Liver (tissue), 9 donors: ENCODE data around the gene KRT14. TPM values are rescaled to one million over a fixed set of nuclear protein-coding genes. Genes with fewer than 3 reads are reported as not detected.

Experiments
- DNase-seq: peaks from one replicate; pipeline ENCODE4 v3.0.0-alpha.2; 2017; ENCODE audit warnings: low spot score
- H3K27ac ChIP-seq, 2 donors: one replicate each; pipeline ENCODE4 v1.7.0; 2013; ENCODE audit warnings: inconsistent platforms in 2 of 2, low read length in 2 of 2, control low read depth in 1 of 2, low read depth in 1 of 2, mild to moderate bottlenecking in 1 of 2
- H3K27me3 ChIP-seq, 4 donors: one replicate each; pipeline versions ENCODE4 v1.6.1 to v1.7.0; 2013; ENCODE audit warnings: low read length in 3 of 4, inconsistent platforms in 1 of 4, mild to moderate bottlenecking in 1 of 4, moderate library complexity in 1 of 4; ENCODE audit not compliant: control insufficient read depth in 4 of 4, insufficient read depth in 4 of 4
- H3K36me3 ChIP-seq, 4 donors: one replicate each; pipeline versions ENCODE4 v1.6.1 to v1.7.0; 2013; ENCODE audit warnings: low read length in 3 of 4, mild to moderate bottlenecking in 3 of 4, low read depth in 1 of 4, moderate library complexity in 1 of 4; ENCODE audit not compliant: control insufficient read depth in 4 of 4, insufficient read depth in 3 of 4
- H3K4me1 ChIP-seq, 4 donors: one replicate each; pipeline versions ENCODE4 v1.6.1 to v1.7.0; 2013; ENCODE audit warnings: low read length in 3 of 4, mild to moderate bottlenecking in 3 of 4, moderate library complexity in 1 of 4; ENCODE audit not compliant: control insufficient read depth in 4 of 4, insufficient read depth in 4 of 4
- H3K4me3 ChIP-seq, 3 donors: one replicate each; pipeline versions ENCODE4 v1.6.1 to v1.7.0; 2013; ENCODE audit warnings: low read length in 3 of 3, control low read depth in 1 of 3, low read depth in 1 of 3, mild to moderate bottlenecking in 1 of 3
- H3K9ac ChIP-seq, 2 donors: one replicate each; pipeline ENCODE4 v1.7.0; 2013; ENCODE audit warnings: low read length in 2 of 2, mild to moderate bottlenecking in 2 of 2, moderate library complexity in 2 of 2, control low read depth in 1 of 2, low read depth in 1 of 2
- H3K9me3 ChIP-seq, 4 donors: one replicate each; pipeline versions ENCODE4 v1.6.1 to v1.7.0; 2013; ENCODE audit warnings: low read length in 3 of 4; ENCODE audit not compliant: control insufficient read depth in 4 of 4
- ATF3 ChIP-seq: IDR thresholded peaks from 2 replicates; pipeline ENCODE4 v1.6.1; 2016; ENCODE audit warnings: antibody characterized with exemption
- CTCF ChIP-seq: fragments of 150-350 bp; IDR thresholded peaks from 2 replicates; pipeline ENCODE4 v1.5.1; 2017; ENCODE audit warnings: improper control_type of control experiment, low read depth, low read length; ENCODE audit not compliant: missing input control
- EGR1 ChIP-seq, 2 donors: IDR thresholded peaks; 2 replicates each; pipeline ENCODE4 v1.6.1; 2016 to 2018; ENCODE audit warnings: antibody characterized with exemption in 2 of 2, low read depth in 2 of 2
- FOXA1 ChIP-seq: IDR thresholded peaks from 2 replicates; pipeline ENCODE4 v1.6.1; 2016; ENCODE audit warnings: antibody characterized with exemption
- FOXA2 ChIP-seq: IDR thresholded peaks from 2 replicates; pipeline ENCODE4 v1.6.1; 2016; ENCODE audit warnings: antibody characterized with exemption
- GABPA ChIP-seq, 2 donors: IDR thresholded peaks in 1 of 2; conservative IDR thresholded peaks in 1 of 2; 2 replicates each; pipeline ENCODE4 v1.6.1; 2016; ENCODE audit warnings: antibody characterized with exemption in 2 of 2, mild to moderate bottlenecking in 1 of 2, moderate library complexity in 1 of 2
- HNF4A ChIP-seq, 2 donors: conservative IDR thresholded peaks; 2 replicates each; pipeline ENCODE4 v1.6.1; 2016; ENCODE audit warnings: antibody characterized with exemption in 2 of 2, mild to moderate bottlenecking in 2 of 2
- HNF4G ChIP-seq: IDR thresholded peaks from 2 replicates; pipeline ENCODE4 v1.6.1; 2016; ENCODE audit warnings: antibody characterized with exemption
- JUND ChIP-seq, 2 donors: IDR thresholded peaks; 2 replicates each; pipeline ENCODE4 v1.6.1; 2016; ENCODE audit warnings: antibody characterized with exemption in 2 of 2
- NR2F2 ChIP-seq: IDR thresholded peaks from 2 replicates; pipeline ENCODE4 v1.6.1; 2016; ENCODE audit warnings: antibody characterized with exemption
- RAD21 ChIP-seq, 2 donors: IDR thresholded peaks; 2 replicates each; pipeline ENCODE4 v1.6.1; 2016; ENCODE audit warnings: antibody characterized with exemption in 2 of 2, mild to moderate bottlenecking in 2 of 2
- RXRA ChIP-seq, 2 donors: IDR thresholded peaks; 2 replicates each; pipeline ENCODE4 v1.6.1; 2017 to 2018; ENCODE audit warnings: antibody characterized with exemption in 2 of 2, mild to moderate bottlenecking in 1 of 2
- SP1 ChIP-seq: IDR thresholded peaks from 2 replicates; pipeline ENCODE4 v1.6.1; 2018; ENCODE audit warnings: antibody characterized with exemption, mild to moderate bottlenecking
- TAF1 ChIP-seq: conservative IDR thresholded peaks from 2 replicates; pipeline ENCODE4 v1.6.1; 2016; ENCODE audit warnings: antibody characterized with exemption, mild to moderate bottlenecking
- YY1 ChIP-seq: IDR thresholded peaks from 2 replicates; pipeline ENCODE4 v1.6.1; 2016; ENCODE audit warnings: antibody characterized with exemption, mild to moderate bottlenecking
- ZBTB33 ChIP-seq: IDR thresholded peaks from 2 replicates; pipeline ENCODE4 v1.6.1; 2016; ENCODE audit warnings: antibody characterized with exemption
- WGBS: extraction: QIAGEN DNeasy Blood & Tissue Kit; methylation state at CpG from one replicate; pipeline ENCODE4 v1.1.7; 2013; 5-methylcytosine and 5-hydroxymethylcytosine counted together
- polyA plus RNA-seq, 2 donors: library from polyadenylated mRNA; stranded (reverse) in 1 of 2; unstranded in 1 of 2; fragments of 200-250 nt in 1 of 2; fragments of >200 nt in 1 of 2; fragmentation: Nextera tagmentation in 1 of 2; extraction: Ambion mirVana in 1 of 2; gene quantifications; one replicate each; pipeline versions ENCODE4 v1.2.1 to v1.2.3, GENCODE V29; 2013 to 2015
- total RNA-seq, 2 donors: library from RNA; depleted of rRNA; stranded (reverse); fragments of >200 nt; gene quantifications; one replicate each; pipeline ENCODE4 v1.2.3, GENCODE V29; 2014
- TF ChIP-seq, protein P1 (sequence below): IDR thresholded peaks from 2 replicates; pipeline ENCODE4 v1.6.1; 2016; ENCODE audit warnings: antibody characterized with exemption, mild to moderate bottlenecking
- TF ChIP-seq, protein P2 (sequence below): IDR thresholded peaks from 2 replicates; pipeline ENCODE4 v1.6.1; 2016; ENCODE audit warnings: antibody characterized with exemption
- donor health status: healthy.
- donor health status: healthy.
- donor health status: healthy.
- donor health status: healthy.
- donor health status: healthy.

KRT14 gene
- total and polyA plus RNA-seq, 4 donors: not detected

GRCh38 chr17:41538565-41538991 is 48.1 kb downstream of the KRT14 start:
- Histone ChIP-seq H3K4me3 (no peak overlapping the region), H3K27ac (no peak overlapping the region), H3K27me3 (peaks cover 0 to 2% (median 0%) of the 10 kb centered on the region in 4 donors), H3K9me3 (no peaks in the 10 kb centered on the region), H3K9ac (no peak overlapping the region), H3K4me1 (no peaks in the 10 kb centered on the region), H3K36me3 (no peaks in the 10 kb centered on the region)
- TF ChIP-seq HNF4A (conservative IDR thresholded peaks at IDR 0.05) (no peak), ZBTB33 (no peak), NR2F2 (no peak), JUND (IDR thresholded peaks at IDR 0.05) (no peak), HNF4G (no peak), EGR1 (IDR thresholded peaks at IDR 0.05; ENCODE audit: low read depth in 2 of 2) (no peak), RXRA (IDR thresholded peaks at IDR 0.05) (no peak), FOXA2 (no peak), RAD21 (IDR thresholded peaks at IDR 0.05) (no peak), YY1 (no peak), CTCF (no peak), FOXA1 (no peak), TAF1 (no peak), SP1 (no peak), GABPA (IDR thresholded peaks at IDR 0.05 in 1 of 2, conservative IDR thresholded peaks at IDR 0.05 in 1 of 2) (no peak), ATF3 (no peak)
- TF ChIP-seq, protein P1, sequence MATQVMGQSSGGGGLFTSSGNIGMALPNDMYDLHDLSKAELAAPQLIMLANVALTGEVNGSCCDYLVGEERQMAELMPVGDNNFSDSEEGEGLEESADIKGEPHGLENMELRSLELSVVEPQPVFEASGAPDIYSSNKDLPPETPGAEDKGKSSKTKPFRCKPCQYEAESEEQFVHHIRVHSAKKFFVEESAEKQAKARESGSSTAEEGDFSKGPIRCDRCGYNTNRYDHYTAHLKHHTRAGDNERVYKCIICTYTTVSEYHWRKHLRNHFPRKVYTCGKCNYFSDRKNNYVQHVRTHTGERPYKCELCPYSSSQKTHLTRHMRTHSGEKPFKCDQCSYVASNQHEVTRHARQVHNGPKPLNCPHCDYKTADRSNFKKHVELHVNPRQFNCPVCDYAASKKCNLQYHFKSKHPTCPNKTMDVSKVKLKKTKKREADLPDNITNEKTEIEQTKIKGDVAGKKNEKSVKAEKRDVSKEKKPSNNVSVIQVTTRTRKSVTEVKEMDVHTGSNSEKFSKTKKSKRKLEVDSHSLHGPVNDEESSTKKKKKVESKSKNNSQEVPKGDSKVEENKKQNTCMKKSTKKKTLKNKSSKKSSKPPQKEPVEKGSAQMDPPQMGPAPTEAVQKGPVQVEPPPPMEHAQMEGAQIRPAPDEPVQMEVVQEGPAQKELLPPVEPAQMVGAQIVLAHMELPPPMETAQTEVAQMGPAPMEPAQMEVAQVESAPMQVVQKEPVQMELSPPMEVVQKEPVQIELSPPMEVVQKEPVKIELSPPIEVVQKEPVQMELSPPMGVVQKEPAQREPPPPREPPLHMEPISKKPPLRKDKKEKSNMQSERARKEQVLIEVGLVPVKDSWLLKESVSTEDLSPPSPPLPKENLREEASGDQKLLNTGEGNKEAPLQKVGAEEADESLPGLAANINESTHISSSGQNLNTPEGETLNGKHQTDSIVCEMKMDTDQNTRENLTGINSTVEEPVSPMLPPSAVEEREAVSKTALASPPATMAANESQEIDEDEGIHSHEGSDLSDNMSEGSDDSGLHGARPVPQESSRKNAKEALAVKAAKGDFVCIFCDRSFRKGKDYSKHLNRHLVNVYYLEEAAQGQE: no peak
- TF ChIP-seq, protein P2, sequence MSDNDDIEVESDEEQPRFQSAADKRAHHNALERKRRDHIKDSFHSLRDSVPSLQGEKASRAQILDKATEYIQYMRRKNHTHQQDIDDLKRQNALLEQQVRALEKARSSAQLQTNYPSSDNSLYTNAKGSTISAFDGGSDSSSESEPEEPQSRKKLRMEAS: no peak
- 80% methylated on average over 5 of the region's 5 CpGs for WGBS
- DNase-seq: no peak
